NCI-H82 (cell line): ENCODE results near the gene MRPS7.

Experiments
- DNase-seq: peaks from one replicate; lab custom pipeline; 2025; lab: John Stamatoyannopoulos, UW

MRPS7 gene

GRCh38 chr17:75261336-75262111 lies at the start of gene MRPS7, which contains the start of gene GGA3:
Gene MRPS7 (plus strand): TSS chr17:75261879. CDS start chr17:75261901, 22 bp downstream.
Gene GGA3 (minus strand): TSS chr17:75261606. CDS start chr17:75261587, 19 bp downstream.
- DNase-seq: peak; percentile 97

GRCh38 chr17:75218131-75218530 lies 43.5 kb upstream of the MRPS7 start:
- no peak for DNase-seq

- DNase-seq: no peak
Measured at GRCh38 chr17:75219815-75220214, 41.9 kb upstream of the MRPS7 start.

DNA sequence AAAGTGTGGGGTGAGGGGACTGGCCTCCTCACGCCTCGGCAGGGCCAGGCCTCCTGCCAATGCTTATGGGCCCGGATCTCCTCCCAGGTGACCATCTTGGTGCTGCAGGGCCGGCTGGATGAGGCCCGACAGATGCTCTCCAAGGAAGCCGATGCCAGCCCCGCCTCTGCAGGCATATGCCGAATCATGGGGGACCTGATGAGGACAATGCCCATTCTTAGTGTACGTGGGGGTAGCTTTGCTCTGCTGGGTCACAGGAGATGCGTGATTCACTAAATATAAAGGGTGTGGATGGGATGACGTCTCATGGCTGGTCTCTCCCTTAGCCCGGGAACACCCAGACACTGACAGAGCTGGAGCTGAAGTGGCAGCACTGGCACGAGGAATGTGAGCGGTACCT lies 36.7 kb upstream of the MRPS7 start:
- no peak for DNase-seq

GRCh38 chr17:75227729-75228128 lies 34.0 kb upstream of the MRPS7 start:
- no peak for DNase-seq

- no peak for DNase-seq
Measured at GRCh38 chr17:75228305-75228704, 33.4 kb upstream of the MRPS7 start.

GRCh38 chr17:75228847-75229246 lies 32.8 kb upstream of the MRPS7 start:
- DNase-seq: no peak

DNA sequence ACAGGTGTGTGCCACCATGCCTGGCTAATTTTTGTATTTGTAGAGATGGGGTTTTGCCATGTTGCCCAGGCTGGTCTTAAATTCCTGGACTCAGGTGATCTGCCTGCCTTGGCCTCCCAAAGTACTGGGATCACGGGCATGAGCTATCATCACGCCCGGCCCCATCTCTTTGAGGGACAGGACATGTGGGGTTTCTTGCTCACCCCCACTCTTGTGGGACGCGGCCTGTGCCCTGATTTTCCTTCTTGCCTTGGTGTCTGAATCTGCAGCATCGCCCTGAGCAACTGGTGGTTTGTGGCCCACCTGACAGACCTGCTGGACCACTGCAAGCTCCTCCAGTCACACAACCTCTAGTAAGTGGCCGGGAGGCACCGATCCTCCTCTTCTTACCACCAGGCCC lies 30.6 kb upstream of the MRPS7 start:
- DNase-seq: no peak

GRCh38 chr17:75231741-75232464 lies 29.8 kb upstream of the MRPS7 start:
- DNase-seq: no peak

- DNase-seq: no peak
Measured at GRCh38 chr17:75232786-75233185, 28.9 kb upstream of the MRPS7 start.

DNA sequence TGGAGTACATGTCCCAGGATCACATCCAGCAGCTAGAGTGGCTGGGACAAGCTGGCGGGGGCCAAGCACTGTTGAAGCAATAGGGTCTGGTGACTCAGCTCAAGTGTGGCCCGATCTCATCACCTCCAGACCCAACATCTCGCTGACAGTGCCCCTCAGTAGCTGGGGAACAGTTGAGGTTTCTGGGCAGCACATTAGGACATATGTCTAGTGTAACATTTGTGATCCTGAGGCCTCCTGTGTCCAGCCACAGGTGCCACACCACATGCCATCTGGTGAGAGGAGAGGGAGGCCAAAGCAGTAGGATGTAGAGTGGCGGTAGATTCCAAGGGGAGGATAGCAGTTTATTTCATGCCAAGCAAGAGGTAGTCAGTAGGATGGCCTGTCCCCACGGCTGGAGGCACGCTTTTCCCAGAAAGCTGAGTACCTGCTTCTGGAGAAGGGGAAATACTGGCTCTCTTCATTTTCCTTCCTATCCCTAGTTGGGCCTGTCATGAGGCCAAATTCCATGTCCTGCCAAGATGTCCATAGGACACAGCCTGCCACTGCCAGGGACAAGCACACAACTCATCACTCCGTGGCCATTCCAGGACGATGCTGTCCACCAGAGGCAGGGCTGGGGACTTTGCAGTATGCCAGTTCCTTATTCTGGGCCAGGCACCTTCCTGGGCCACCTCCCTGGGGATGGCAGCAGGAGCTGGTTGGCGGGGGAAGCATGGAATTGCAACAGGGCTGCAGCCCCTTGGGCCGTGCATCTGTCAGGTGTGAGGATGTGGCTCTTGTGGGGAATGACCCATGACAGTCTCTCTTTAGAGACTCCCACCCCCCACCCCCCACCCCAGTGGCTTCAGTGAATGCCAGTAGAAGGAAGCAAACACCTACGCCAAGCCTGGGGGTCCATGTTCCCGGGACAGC lies 24.3 kb upstream of the MRPS7 start:
- no peak for DNase-seq

GRCh38 chr17:75238020-75238580 lies 23.6 kb upstream of the MRPS7 start:
- DNase-seq: no peak

DNA sequence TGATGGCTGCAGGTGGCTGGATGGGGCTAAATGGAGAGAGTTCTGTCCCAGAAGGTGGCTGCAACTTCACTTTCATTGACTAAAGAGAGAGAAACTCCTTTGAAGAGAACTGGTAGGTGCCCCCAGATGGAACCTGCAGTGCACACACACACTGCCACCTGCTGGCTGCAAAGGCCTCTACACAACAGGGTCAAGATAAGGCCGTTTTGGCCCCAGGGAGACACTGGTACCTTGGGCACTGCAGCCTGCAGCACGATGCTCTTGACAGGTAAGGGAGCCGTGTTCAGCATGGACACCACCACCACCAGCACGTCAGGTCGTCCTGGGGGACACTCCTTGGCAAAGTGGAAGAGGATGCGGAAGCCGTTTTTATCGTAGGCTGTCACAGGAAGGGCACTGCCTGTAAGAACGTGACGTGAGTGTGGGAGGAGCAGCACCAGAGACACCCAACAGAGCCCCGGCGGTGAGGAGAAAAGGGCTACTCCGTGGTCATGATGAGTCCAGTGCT lies 22.9 kb upstream of the MRPS7 start:
- DNase-seq: peak; percentile 83

DNA sequence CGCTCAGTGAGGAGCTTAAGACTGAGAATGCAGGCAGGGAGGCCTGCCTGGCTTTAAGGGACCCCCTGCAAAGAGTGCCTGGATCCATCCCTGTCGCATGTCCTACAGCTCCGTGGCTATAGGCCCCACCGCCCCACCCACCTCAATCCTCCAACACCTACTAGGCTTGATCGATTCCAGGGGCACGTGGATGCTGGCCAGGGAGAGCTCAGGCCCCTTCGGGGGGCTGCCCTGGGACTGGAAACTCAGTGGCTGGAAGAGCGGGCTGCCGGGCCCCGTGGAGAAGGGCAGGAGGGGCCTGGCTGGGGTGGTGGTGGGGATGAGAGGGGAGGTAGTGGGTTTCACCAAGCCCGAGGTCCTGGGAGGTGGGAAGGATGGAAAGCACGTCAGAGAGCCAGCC lies 22.5 kb upstream of the MRPS7 start:
- no peak for DNase-seq

DNA sequence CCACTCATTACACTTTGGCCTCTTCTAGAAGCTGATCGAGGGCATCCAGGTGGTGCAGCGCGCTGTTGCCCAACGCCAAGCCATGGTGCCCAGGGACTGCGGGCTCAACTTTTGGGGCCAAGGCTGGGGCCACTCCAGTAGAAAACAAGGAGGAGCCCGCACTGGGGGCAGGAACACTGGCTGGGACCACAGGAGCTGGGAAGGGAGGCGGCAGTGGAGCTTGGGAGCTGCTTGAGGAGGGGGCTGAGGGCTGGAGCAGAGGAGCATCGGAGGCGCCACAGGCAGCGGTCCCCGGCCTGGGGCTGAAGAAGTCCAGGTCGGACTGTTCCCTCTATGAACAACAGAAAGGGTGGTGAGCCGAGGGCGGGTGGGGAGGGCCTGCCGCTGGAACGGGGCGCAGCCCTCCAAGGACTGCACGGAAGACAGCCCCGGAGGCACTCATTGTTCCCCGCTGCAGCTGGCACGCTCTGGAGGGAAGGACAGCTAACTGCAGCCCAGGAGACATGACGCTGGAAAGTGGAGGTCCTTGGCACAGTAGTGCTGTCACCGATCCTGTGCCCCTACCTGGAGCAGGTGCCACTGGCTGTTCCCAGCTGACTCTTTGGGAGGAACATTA lies 21.8 kb upstream of the MRPS7 start:
- no peak for DNase-seq

DNA sequence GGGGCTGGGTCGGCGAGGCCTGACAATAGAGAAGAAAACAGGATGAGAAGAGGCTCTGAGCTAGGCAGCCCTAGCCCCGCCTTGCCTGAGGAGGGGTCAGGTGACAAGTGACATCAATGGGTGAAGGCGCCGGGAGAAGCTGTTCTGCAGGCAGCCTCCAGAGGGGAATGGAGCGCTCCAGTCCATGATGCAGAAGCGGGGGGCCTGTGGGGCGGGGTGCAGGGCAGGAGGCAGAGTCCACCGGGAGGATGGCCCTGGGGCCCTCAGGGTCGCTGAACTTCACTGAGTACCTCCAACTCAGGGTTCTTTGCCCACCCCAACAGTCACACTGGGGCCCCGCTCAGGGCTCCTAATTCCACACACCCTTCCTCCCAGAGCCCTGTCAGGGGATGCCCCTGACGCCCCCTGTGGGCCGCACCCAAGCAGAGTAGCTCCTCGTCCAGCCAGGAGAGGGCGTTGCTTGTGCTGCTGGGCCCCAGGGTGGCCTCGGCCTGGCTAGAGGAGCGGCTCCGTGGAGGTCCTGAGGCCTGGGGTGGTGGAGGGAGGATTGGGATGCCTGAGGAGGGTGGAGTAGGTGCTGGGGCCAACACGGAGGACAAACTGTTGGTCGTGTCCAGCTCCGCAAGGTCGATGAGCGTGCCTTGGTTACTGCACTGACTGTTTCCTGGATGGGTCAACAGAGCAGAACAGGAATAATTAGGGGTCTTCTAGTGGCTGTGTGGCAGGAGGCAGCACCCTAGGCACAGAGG lies 21.1 kb upstream of the MRPS7 start:
- peak; percentile 78 for DNase-seq

GRCh38 chr17:75241143-75241430 lies 20.6 kb upstream of the MRPS7 start:
- no peak for DNase-seq

DNA sequence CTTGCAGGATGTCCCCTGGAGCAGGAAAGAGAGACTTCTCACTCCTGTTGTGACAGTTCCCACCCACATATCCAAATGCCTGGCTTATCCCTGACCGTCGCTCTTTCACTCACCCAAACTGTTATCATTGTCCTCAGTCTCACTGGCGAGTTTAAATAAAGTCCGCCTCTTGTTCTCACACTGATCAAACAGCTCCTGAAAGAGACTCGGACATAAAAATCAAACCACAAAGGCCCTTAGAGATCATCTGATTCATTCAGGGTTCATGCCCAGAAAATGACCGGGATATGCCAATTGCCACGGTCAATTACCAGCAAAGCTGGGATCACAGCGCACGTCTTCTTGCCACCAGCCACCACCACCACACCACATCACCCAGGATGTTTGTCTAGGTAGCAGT lies 20.2 kb upstream of the MRPS7 start:
- no peak for DNase-seq

DNA sequence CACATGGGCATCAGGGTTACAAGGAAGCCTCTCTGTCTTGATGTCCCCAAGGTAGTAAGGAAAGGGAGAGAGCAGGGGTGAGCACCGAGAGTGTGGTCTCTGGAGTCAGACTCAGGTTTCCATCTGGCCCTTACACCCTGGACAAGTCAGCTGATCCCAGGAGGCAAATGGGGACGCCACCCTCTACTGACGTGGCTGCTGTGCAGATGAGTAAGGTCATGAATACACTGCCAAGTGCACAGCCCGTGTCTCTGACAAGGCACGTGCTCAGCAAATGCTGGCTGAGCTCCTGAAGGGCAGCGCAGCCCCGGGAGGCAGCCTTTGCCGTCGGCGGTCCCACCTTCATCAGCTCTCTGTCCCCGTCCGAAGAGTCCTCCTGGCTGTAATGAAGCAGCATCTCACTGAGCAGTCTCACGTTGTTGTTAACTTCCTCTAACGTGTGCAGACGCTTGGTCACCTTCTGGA lies 19.7 kb upstream of the MRPS7 start:
- DNase-seq: no peak

GRCh38 chr17:75242461-75243042 lies 19.1 kb upstream of the MRPS7 start:
- no peak for DNase-seq
